Activated CD8-positive, alpha-beta memory T cell treated with anti-CD3 and anti-CD28 coated beads for 36 hours (primary cell): ENCODE data around the gene CEP44. TPM values are rescaled to one million over a fixed set of nuclear protein-coding genes. Genes with fewer than 3 reads are reported as not detected.
"Not testable (repeated sequence)": the region's sequence is repeated elsewhere in the genome, so short reads cannot be mapped to it uniquely, and the experiment has no call there.

Experiments used
- CTCF ChIA-PET: fragments of 350-600 bp; sonication (Branson Sonifier 250); formaldehyde crosslinking; loops from one replicate; lab custom pipeline; 2021; ENCODE audit warnings: antibody characterized with exemption; lab: Charles Lee
- POLR2A ChIA-PET: fragments of 350-600 bp; sonication (Branson Sonifier 250); formaldehyde crosslinking; loops from one replicate; lab custom pipeline; 2021; ENCODE audit warnings: antibody characterized with exemption; lab: Charles Lee
- total RNA-seq, 2 experiments: library from RNA; stranded (reverse); gene quantifications; one replicate each; pipeline ENCODE4 v1.2.3, GENCODE V29; 2021

The CEP44 gene
- total RNA-seq, 2 experiments from 2014 or later, result 18.6 to 20.2 TPM

DNA sequence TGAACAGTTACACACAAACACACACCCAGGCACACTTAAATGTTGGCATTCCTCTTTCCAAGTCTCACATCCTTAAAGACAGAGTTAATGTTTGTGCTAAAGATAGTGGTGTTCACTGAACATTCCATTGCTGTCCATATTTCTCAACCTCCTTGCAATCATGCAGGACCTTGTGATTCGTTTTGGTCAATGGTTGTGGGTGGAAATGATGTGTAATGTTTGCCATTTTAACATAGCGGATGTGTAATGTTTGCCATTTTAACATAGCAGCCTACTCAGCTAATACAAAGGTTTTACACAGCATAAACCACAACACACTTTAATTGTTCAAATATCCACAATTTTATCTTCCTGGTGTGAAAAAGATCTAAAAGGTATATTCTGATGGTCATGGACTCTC lies 93.9 kb downstream of the CEP44 start:
- ChIA-PET CTCF (no interaction called here), POLR2A (no interaction called here)

DNA sequence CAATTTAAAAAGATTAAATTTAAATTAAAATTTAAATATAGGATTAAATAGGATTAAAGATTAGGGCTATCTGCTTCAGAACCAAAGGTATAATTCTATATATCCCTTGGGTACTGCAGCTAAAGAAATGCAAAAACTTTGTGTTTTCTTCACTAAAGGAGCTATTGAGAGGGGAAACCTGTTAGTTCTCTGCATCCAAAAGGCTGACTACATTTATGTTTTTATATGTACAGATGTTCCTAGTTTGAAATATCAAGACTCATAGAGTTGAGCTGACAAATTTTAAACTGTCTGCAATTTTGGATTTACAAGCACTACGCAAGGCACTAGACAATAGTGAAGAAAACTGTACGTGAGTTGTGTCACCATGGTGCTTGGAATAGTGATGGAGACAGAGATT lies 95.2 kb downstream of the CEP44 start:
- POLR2A ChIA-PET, result no interaction called here
- CTCF ChIA-PET, result no interaction called here

DNA sequence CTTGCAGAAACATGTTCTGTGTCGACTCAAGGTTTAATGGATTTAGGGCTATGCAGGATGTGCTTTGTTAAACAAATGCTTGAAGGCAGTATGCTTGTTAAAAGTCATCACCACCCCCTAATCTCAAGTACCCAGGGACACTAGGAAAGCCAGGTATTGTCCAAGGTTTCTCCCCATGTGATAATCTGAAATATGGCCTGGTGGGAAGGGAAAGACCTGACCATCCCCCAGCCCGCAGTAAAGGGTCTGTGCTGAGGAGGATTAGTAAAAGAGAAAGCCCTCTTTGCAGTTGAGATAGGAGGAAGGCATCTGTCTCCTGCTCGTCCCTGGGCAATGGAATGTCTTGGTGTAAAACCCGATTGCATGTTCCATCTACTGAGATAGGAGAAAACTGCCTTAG lies 96.5 kb downstream of the CEP44 start:
- CTCF ChIA-PET, POLR2A ChIA-PET: not testable (repeated sequence)

DNA sequence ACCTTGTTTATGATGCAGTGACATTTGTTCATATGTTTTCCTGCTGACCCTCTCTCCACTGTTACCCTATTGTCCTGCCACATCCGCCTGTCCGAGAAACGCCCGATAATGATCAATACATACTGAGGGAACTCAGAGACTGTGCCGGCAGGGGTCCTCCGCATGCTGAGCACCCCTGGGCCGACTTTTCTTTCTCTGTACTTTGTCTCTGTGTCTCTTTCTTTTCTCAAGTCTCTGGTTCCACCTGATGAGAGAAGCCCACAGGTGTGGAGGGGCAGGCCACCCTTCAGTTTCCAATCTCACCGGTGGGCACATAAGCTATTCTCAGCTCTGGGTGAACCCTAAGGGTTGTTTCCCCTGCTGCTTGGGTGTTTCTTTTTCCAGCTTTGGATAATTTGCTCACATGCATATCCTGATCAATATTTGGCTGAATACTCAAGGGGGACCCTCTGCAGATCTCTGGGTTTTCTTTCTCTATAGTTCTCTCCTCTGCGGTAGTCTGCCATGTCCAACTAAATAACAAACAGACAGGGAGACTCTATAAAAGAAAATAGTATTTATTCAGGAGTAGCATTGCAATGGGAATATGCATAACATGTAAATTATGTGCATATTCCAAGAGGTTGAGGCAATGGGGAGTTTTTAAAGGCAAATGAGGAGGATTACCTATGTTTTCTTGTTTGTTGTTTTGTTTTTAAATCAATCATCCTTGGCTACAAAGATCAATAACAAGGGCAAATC lies 97.2 kb downstream of the CEP44 start:
- POLR2A ChIA-PET, result no interaction called here
- CTCF ChIA-PET, result no interaction called here

DNA sequence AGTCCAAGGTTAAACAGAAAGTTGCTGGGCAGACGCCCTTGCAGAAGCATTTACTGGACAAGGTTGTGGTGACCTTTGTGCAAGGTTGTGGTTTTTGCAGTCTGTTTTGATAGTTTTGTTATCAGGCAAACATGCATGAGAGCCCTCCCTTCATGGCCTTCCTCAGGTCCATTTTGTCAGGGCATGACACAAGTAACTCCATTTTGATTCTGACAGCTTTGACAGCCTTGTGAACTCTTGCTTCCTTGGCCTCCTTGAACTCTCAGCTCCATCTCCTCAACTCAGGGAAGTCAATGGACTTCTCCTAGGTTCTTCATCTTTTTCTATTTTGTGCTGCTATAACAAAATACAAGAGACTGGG lies 97.7 kb downstream of the CEP44 start:
- CTCF ChIA-PET, result no interaction called here
- POLR2A ChIA-PET, result no interaction called here

Other genes with a start within 250 kb of the CEP44 start
- gene FBXO8, start 244 bp upstream of the CEP44 start, total RNA-seq, result 10 to 100 TPM; 17.8 to 18.3 TPM
- 1 to 10 TPM; 1.7 to 2.0 TPM for gene HPGD, start 238.6 kb downstream of the CEP44 start, total RNA-seq